Endometrium (tissue), 2 donors: ENCODE results near the gene DNMT3L.
"Not testable (repeated sequence)": the region's sequence is repeated elsewhere in the genome, so short reads cannot be mapped to it uniquely, and the experiment has no call there.

Experiments used
- FAIRE-seq: peaks from 2 replicates; lab custom pipeline; 2012; peaks lifted over from hg19 to GRCh38; lab: Jason Lieb, UNC
- donor health status: control.
- donor health status: control.

The DNMT3L gene

GRCh38 chr21:44294391-44295162, 32.9 kb upstream of the DNMT3L start:
- no peak for FAIRE-seq

DNA sequence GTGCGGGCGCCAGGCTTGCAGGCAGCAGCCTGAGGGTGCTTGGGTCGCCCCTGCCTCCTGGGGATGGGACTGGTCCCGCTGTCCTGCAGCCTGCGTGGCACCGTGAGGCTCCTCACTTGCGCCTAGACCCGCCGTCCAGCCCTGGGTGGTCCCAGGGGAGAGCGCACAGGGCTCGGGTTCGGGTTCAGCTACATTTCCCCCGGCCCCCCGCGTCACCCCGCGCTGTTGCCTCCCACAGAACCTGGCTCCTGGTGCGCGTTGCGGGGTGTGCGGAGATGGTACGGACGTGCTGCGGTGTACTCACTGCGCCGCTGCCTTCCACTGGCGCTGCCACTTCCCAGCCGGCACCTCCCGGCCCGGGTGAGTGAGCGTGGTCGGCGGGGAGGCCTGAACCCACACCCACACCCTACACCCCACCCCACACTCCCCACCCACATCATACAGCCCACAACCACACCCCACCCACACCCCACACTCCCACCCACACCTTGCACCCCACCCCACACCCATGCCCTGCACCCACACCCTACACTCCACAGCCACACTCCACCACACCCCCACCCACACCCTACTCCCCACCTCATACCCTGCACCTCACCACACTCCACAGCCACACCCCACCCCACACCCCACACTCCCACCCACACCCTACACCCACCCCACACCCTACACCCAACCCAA, 32.0 kb upstream of the DNMT3L start:
- FAIRE-seq, result no peak

DNA sequence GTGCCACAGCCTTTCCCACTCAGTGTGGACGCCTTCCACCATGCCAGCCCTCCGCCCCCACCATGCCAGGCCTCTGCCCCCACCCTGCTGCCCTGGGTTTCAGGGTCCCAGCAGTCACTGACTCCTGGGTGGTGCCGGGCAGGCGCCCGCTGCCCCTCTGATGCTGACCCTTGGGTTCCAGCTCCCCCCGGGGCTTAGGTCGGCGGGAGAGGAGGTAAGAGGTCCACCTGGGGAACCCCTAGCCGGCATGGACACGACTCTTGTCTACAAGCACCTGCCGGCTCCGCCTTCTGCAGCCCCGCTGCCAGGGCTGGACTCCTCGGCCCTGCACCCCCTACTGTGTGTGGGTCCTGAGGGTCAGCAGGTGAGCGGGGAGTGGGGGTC, 31.1 kb upstream of the DNMT3L start:
- no peak for FAIRE-seq

DNA sequence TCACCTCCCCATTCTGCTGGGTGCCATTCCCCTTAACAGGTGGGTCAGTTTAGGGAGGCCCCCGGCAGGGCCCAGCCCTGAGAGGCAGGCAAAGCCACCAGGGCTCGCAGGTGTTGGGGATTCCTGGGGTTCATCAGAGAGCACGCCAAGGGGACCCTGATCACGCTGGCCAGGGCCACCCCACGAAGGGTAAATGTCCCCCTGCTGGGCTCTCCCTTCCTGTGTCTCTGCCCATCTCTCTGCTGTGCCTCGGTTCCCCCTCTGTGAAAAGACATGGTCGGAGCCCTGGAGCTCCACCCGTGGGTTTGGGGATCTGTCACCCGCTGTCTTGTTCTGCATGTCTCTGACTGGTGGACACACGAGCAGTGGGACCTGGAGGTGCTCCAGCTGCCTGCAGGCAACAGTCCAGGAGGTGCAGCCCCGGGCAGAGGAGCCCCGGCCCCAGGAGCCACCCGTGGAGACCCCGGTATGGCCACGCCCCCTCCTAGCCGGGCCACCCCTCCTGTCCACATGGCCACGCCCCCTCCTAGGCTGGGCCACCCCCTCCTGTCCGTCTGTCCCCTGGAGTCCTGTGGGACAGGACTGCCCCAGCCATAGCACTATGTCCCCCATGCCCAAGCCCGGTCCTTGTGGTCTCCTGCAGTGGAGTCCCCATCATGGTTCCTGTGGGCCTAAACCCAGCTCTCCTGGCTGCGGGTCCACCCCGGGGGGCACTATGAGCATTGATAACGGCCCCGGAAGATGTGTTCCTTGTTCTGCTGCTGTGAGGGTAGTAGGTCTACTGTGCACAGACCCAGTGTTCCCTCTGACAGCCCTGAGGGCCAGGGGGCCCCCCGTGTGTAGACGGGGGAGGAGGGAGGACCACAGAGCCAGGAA, 30.5 kb upstream of the DNMT3L start:
- FAIRE-seq, result no peak

GRCh38 chr21:44291078-44291935, 29.6 kb upstream of the DNMT3L start:
- FAIRE-seq, result no peak

GRCh38 chr21:44290327-44291077, 28.8 kb upstream of the DNMT3L start:
- FAIRE-seq, result no peak

DNA sequence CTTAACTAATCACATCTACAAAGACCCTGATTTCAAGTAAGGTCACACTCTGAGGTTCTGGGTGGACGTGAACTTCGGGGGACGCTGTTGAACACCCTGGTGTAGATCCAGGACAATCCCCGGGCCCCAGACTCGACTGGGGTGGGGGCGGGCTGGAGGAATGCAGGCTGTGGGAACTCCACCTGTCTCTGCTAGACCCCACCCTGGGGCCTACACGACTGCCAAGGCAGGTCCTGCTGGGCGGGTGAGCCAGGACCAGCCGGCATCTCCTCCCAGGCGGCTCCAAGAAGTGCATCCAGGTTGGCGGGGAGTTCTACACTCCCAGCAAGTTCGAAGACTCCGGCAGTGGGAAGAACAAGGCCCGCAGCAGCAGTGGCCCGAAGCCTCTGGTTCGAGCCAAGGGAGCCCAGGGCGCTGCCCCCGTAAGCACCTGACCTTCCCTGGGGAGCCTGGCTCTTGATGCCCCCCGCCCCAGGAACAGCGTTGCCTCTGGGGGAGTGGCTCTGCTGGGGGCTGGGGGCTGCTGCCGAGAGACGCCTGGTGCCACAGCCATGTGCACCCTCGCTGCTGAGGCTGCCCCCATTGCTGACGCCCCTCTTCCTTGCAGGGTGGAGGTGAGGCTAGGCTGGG, 27.8 kb upstream of the DNMT3L start:
- FAIRE-seq, result no peak

DNA sequence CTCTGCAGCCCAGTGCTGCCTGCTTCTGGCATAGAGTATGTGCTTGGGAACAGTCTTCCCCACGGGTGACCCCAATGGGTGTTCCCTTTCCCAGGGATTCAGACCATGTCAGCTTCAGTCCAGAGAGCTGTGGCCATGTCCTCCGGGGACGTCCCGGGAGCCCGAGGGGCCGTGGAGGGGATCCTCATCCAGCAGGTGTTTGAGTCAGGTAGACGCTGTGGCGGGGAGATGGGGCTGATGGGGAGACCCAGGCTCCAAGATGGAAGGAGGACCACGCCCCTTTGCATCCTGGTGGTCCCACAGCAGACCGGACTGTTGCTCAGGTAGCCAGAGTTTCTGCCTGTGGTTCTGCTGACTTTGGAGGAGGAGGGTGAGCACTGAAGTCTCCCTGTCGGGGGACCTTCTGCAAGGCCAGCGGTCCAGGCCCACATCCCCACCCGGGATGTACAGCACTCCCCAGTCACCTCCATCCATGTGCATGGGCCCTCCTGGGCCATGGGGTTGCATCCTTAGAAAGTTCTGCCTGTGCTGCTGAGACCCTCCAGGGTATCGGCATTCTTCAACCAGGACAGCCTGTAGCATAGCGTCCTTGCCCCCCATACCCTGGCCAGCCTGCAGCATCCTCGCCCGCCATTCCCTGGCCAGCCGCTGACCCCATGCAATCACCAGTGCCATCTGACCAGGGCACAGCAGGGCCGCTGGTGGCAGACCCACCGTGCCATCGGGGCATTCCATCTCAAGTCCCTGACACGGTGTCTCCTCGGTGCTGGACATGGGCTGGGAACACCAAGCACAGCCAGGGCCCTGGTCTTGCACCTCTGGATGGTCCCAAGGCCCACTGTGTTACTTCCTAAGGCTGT, 26.8 kb upstream of the DNMT3L start:
- FAIRE-seq, result no peak

DNA sequence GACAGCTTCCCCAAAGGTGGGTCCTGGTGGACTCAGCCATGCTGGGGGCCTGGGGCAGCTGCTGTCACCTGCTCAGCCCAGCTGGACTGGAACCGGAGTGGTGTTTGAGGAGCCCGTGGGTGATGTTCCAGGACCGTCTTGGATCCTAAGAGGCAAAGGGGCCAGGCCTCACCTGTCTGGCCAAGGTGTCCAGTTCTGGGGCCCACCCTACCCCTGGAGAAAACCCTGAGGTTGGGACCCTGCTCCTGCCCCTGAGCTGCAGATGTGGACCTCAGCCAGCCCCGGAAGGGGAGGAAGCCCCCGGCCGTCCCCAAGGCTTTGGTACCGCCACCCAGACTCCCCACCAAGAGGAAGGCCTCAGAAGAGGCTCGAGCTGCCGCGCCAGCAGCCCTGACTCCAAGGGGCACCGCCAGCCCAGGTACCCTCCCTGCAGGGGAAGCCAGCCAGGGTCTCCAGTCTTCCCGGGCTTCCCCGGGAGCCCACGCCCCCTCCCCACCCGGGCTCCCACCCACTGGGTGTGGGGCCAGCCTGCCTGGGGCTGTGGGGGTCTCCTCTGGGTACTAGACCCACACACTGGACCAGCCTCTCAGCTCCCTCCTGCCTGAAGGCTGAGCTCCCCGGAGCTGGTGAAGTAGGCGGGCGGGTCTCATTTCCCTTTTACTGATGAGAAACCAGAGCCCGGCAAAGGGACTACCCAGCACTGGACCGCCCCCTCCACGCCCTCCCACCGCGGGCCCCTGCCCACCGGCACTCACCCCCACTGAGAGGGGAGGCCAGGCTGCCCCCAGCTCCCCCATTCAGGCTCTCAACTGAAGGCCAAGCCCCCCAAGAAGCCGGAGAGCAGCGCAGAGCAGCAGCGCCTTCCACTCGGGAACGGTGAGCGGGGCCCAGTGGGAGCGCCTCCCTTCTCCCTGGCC, 25.3 kb upstream of the DNMT3L start:
- FAIRE-seq, result no peak

GRCh38 chr21:44286086-44286715, 24.5 kb upstream of the DNMT3L start:
- no peak for FAIRE-seq

DNA sequence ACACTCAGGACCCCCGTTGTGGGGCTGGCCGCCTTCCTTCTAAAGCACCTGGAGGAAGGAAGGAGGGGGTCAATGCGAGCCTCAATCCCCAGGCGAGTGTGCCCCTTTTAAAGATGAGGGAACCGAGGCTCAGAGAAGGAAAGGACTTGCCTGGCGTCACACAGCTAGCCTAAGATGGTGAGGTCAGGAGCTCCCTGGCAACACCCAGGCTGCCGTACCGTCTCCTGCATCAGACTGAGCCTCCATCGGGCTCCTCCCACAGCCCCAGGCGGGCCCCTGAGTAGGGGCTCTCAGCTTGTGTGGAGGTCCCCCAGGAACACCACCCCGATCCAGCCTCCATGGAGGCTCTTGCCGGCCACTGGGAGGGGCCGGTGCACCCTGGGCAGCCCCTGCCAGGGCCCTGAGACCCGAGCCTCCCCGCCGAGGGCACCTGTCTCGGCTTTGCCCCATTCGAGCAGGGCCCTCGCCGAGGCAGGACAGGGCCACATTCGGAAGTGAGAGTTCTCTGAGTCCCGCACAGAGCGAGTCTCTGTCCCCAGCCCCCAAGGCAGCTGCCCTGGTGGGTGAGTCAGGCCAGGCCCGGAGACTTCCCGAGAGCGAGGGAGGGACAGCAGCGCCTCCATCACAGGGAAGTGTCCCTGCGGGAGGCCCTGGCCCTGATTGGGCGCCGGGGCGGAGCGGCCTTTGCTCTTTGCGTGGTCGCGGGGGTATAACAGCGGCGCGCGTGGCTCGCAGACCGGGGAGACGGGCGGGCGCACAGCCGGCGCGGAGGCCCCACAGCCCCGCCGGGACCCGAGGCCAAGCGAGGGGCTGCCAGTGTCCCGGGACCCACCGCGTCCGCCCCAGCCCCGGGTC, 23.7 kb upstream of the DNMT3L start, which contains the start of gene AIRE:
TSS of gene AIRE (plus strand) at position 739 of the 855 bp plus-strand sequence. CDS start 131 bp downstream, outside the sequence.
- no peak for FAIRE-seq

GRCh38 chr21:44283948-44284347, 22.3 kb upstream of the DNMT3L start:
- no peak for FAIRE-seq

GRCh38 chr21:44283211-44283785, 21.6 kb upstream of the DNMT3L start:
- not testable (repeated sequence) for FAIRE-seq

DNA sequence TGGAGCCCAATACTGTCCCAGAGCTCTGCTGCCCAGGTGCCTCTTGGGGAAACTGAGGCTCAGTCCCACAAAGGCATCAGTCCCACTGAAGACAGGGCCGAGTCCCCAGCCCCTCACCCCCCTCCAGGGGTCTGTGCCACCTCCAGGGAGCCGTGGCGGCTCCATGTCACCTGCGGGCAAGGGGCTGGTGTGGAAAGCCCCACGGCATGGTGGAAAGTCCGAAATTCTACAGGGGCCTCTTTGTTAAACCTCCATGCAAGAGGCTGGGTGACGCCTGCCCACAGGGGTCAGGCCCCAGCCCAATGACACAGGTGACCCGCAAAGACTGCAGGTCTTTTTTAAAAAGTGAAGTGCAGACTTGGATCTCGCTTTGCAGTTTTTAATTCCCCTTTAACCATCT, 20.7 kb upstream of the DNMT3L start:
- no peak for FAIRE-seq

GRCh38 chr21:44281801-44282200, 20.1 kb upstream of the DNMT3L start:
- no peak for FAIRE-seq
